Measurements from ENCODE around the gene LCE2A.

GRCh38 chr1:152718238-152718637 is 20.1 kb downstream of the LCE2A start:
- TF ChIP-seq EZH2 (IDR thresholded peaks at IDR 0.05; ENCODE audit: insufficient read depth, low read length) = no peak
- no peak for TF ChIP-seq CTCF (IDR thresholded peaks at IDR 0.05; ENCODE audit: insufficient read depth, low read depth, low read length)
